HL-60 (cell line): ENCODE data around the gene TNRC6C.

ENCODE experiments used
- DNase-seq, 2 experiments: peaks; one replicate each; pipeline ENCODE4 v3.0.0-alpha.2; 2010 to 2020; ENCODE audit warnings: low read depth in 1 of 2, low spot score in 1 of 2
- H3K27ac ChIP-seq: fragments of 250-450 bp; sonication (Bioruptor Pico); replicated peaks from 2 replicates; pipeline ENCODE4 v1.5.1; 2020; ENCODE audit warnings: mild to moderate bottlenecking, moderate library complexity
- H3K27me3 ChIP-seq: fragments of 250-450 bp; sonication (Bioruptor Pico); 2 replicates; pipeline ENCODE4 v1.5.1; 2021; ENCODE audit warnings: mild to moderate bottlenecking, moderate library complexity; ENCODE audit not compliant: insufficient read depth, poor library complexity, severe bottlenecking
- H3K4me3 ChIP-seq: replicated peaks from 2 replicates; pipeline ENCODE4 v1.5.1; 2011; ENCODE audit warnings: mild to moderate bottlenecking, control low read depth, low read length; ENCODE audit not compliant: insufficient read depth
- GABPA ChIP-seq: IDR thresholded peaks from 2 replicates; pipeline ENCODE4 v1.6.1; 2012; ENCODE audit warnings: low read depth
- POLR2AphosphoS5 ChIP-seq: IDR thresholded peaks from 2 replicates; pipeline ENCODE4 v1.6.1; 2012; ENCODE audit warnings: low read depth
- SPI1 ChIP-seq: IDR thresholded peaks from 2 replicates; pipeline ENCODE4 v1.6.1; 2012; ENCODE audit warnings: low read depth, mild to moderate bottlenecking, borderline replicate concordance
- TF ChIP-seq, protein P1 (sequence below): IDR thresholded peaks from one replicate; pipeline ENCODE4 v1.5.1; 2011; ENCODE audit warnings: low read length, control low read depth, inconsistent platforms; ENCODE audit not compliant: insufficient read depth
- TF ChIP-seq, protein P2 (sequence below): IDR thresholded peaks from 2 replicates; pipeline ENCODE4 v1.6.1; 2012; ENCODE audit warnings: low read depth; ENCODE audit not compliant: insufficient replicate concordance

TNRC6C gene

GRCh38 chr17:78143214-78144146 is 185.0 kb downstream of the TNRC6C start:
- no peaks in the 10 kb centered on the region for H3K27me3 ChIP-seq
- H3K4me3 ChIP-seq, result no peak overlapping the region
- TF ChIP-seq GABPA (no peak), SPI1 (no peak), POLR2AphosphoS5 (0 out of 2 replicates have a peak, but pooled peaks have one; percentile 44)
- TF ChIP-seq, protein P1, sequence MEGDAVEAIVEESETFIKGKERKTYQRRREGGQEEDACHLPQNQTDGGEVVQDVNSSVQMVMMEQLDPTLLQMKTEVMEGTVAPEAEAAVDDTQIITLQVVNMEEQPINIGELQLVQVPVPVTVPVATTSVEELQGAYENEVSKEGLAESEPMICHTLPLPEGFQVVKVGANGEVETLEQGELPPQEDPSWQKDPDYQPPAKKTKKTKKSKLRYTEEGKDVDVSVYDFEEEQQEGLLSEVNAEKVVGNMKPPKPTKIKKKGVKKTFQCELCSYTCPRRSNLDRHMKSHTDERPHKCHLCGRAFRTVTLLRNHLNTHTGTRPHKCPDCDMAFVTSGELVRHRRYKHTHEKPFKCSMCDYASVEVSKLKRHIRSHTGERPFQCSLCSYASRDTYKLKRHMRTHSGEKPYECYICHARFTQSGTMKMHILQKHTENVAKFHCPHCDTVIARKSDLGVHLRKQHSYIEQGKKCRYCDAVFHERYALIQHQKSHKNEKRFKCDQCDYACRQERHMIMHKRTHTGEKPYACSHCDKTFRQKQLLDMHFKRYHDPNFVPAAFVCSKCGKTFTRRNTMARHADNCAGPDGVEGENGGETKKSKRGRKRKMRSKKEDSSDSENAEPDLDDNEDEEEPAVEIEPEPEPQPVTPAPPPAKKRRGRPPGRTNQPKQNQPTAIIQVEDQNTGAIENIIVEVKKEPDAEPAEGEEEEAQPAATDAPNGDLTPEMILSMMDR, result no peak
- peak overlapping the region; percentile 52 for H3K27ac ChIP-seq
- no peak for DNase-seq

- peak; percentile 78 for TF ChIP-seq SPI1
- TF ChIP-seq, protein P1, result no peak
- TF ChIP-seq, protein P2, sequence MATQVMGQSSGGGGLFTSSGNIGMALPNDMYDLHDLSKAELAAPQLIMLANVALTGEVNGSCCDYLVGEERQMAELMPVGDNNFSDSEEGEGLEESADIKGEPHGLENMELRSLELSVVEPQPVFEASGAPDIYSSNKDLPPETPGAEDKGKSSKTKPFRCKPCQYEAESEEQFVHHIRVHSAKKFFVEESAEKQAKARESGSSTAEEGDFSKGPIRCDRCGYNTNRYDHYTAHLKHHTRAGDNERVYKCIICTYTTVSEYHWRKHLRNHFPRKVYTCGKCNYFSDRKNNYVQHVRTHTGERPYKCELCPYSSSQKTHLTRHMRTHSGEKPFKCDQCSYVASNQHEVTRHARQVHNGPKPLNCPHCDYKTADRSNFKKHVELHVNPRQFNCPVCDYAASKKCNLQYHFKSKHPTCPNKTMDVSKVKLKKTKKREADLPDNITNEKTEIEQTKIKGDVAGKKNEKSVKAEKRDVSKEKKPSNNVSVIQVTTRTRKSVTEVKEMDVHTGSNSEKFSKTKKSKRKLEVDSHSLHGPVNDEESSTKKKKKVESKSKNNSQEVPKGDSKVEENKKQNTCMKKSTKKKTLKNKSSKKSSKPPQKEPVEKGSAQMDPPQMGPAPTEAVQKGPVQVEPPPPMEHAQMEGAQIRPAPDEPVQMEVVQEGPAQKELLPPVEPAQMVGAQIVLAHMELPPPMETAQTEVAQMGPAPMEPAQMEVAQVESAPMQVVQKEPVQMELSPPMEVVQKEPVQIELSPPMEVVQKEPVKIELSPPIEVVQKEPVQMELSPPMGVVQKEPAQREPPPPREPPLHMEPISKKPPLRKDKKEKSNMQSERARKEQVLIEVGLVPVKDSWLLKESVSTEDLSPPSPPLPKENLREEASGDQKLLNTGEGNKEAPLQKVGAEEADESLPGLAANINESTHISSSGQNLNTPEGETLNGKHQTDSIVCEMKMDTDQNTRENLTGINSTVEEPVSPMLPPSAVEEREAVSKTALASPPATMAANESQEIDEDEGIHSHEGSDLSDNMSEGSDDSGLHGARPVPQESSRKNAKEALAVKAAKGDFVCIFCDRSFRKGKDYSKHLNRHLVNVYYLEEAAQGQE, result no peak
- peak; percentile 74 for TF ChIP-seq POLR2AphosphoS5
- TF ChIP-seq GABPA, result no peak
- peak; percentile 93 to 95 for DNase-seq
- H3K27ac ChIP-seq, result peak overlapping the region; percentile 52
- no peak overlapping the region for H3K4me3 ChIP-seq
- no peaks in the 10 kb centered on the region for H3K27me3 ChIP-seq
Measured at GRCh38 chr17:78144147-78144719, 185.7 kb downstream of the TNRC6C start.

DNA sequence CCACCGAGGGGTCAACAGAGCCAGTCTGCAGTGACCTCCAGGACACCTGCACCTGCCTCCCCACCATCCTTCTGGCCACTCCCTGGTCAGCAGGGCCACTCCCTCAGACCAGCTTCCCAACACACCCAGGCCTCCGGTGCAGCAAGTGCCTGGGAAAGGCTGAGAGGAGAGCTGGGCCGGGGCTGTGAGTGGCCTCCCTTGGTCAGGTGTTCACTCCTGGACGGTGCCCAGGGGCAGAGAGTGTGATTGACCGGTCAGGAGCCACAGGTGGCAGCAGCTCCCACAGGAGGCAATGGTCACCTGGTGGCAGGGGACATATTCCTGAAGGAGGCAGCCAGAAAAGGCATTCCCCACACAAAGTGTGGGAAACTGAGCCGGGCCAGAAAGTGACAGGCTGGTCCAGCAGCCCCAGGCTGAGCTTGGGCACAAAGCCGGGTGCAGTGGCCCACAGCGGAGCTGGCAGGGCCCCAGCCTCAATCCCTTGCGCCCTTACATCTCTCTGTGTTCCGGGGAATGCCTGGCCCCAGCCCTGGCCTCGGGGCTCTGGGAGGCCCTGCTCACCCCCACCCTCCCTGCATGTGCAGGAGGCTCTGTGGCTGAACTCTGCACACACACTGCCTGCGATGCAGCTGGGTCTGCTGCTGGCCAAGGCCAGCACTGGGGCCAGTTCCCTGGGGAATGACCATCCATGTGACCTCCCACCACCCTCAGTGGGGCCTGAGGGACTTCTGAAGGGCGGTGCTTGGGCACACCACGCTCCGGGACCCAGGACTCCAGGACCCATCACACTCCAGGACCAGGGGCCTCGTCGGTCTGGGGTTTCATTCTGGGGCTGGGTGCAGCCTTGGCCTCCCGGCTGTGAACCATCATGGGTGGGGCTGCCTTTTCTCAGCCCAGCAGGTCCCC is 186.5 kb downstream of the TNRC6C start:
- Histone ChIP-seq H3K4me3 (no peak overlapping the region), H3K27ac (peak overlapping the region; percentile 52), H3K27me3 (no peaks in the 10 kb centered on the region)
- TF ChIP-seq GABPA, result no peak
- no peak for TF ChIP-seq POLR2AphosphoS5
- TF ChIP-seq, protein P2, result no peak
- no peak for TF ChIP-seq SPI1
- TF ChIP-seq, protein P1, result no peak
- DNase-seq, result no peak
